Stomach (tissue), 19 donors: Measurements from ENCODE around the gene KRTAP19-4. TPM values are rescaled to one million over a fixed set of nuclear protein-coding genes. Genes with fewer than 3 reads are reported as not detected.

Source experiments
- DNase-seq, 2 donors: peaks; one replicate each; pipeline versions ENCODE4 v3.0.0 to v3.0.0-alpha.2; 2013 to 2019
- H3K27ac ChIP-seq, 5 donors: fragments of 200-600 bp in 4 of 5; sonication (generic) in 4 of 5; one replicate each; pipeline ENCODE4 v1.5.1; 2013 to 2019; ENCODE audit warnings: mild to moderate bottlenecking in 1 of 5, moderate library complexity in 1 of 5
- H3K27me3 ChIP-seq, 3 donors: fragments of 200-600 bp; sonication (generic); one replicate each; pipeline ENCODE4 v1.5.1; 2017 to 2019; ENCODE audit warnings: mixed run types in 1 of 3
- H3K36me3 ChIP-seq, 4 donors: fragments of 200-600 bp; sonication (generic); 1 replicate in 3 of 4; 2 replicates in 1 of 4; pipeline ENCODE4 v1.5.1; 2016 to 2019
- H3K4me1 ChIP-seq, 4 donors: fragments of 200-600 bp; sonication (generic); one replicate each; pipeline ENCODE4 v1.5.1; 2016 to 2019
- H3K4me3 ChIP-seq, 4 donors: fragments of 200-600 bp; sonication (generic) in 3 of 4; one replicate each; pipeline ENCODE4 v1.5.1; 2016 to 2019; ENCODE audit warnings: mild to moderate bottlenecking in 1 of 4
- H3K9me3 ChIP-seq, 4 donors: fragments of 200-600 bp; sonication (generic); one replicate each; pipeline ENCODE4 v1.5.1; 2016 to 2019
- EP300 ChIP-seq: sonication (generic); formaldehyde crosslinking; IDR thresholded peaks from one replicate; pipeline ENCODE4 v1.6.1; 2017; ENCODE audit warnings: antibody characterized with exemption
- POLR2A ChIP-seq, 4 donors: fragments of 450-650 bp; IDR thresholded peaks; one replicate each; pipeline ENCODE4 v1.6.1; 2016; ENCODE audit warnings: antibody characterized with exemption in 4 of 4, control low read depth in 2 of 4, mild to moderate bottlenecking in 1 of 4, moderate library complexity in 1 of 4
- POLR2AphosphoS5 ChIP-seq, 3 donors: sonication (generic); formaldehyde crosslinking; IDR thresholded peaks; one replicate each; pipeline ENCODE4 v1.6.1; 2016; ENCODE audit warnings: antibody characterized with exemption in 3 of 3
- WGBS, 5 donors: extraction: QIAGEN DNeasy Blood & Tissue Kit in 3 of 5; methylation state at CpG; one replicate each; pipeline versions ENCODE4 v1.1.5 to v1.1.7; 2013 to 2018; 5-methylcytosine and 5-hydroxymethylcytosine counted together
- intact Hi-C: fragments of 100-400 bp; cut with DNase I; formaldehyde crosslinking; loops from one replicate; pipeline ENCODE4 v1.15.1; 2023; ENCODE audit warnings: low total_unique reads
- long read RNA-seq, 10 donors: transcript quantifications; one replicate each; lab custom pipeline, GENCODE V29; 2026
- polyA plus RNA-seq, 3 donors: library from polyadenylated mRNA; stranded (reverse); fragments of 200-250 nt; gene quantifications; one replicate each; pipeline ENCODE4 v1.2.3, GENCODE V29; 2013
- total RNA-seq, 5 donors: library from RNA; depleted of rRNA; stranded (reverse); fragments of >200 nt; gene quantifications; one replicate each; pipeline versions ENCODE4 v1.1.0 to v1.2.3, GENCODE V29; 2014 to 2016
- TF ChIP-seq, protein P1 (sequence below), 7 experiments: fragments of 450-650 bp in 4 of 7; fragments of 200-600 bp in 3 of 7; sonication (generic) in 3 of 7; IDR thresholded peaks; one replicate each; pipeline ENCODE4 v1.5.1; 2016 to 2019; ENCODE audit warnings: antibody characterized with exemption in 7 of 7, control low read depth in 2 of 7, mild to moderate bottlenecking in 1 of 7
- donor health status: healthy with polysubstance abuse.
- donor health status: Bipolar disorder and iron deficiency.
- donor health status: healthy.

The KRTAP19-4 gene, protein sequence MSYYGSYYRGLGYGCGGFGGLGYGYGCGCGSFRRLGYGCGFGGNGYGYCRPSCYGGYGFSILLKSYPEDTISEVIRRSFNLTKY
- total RNA-seq (not detected), polyA plus RNA-seq (not detected)
- long read RNA-seq, donor 1 = 0 reads
- long read RNA-seq, donor 2 = 0 reads
- long read RNA-seq, donor 3 = 0 reads
- long read RNA-seq, donor 4 = 0 reads
- long read RNA-seq, donor 5, partial matches to known transcripts = 0 of 1 reads
- long read RNA-seq, donor 5, other reads (novel, unspliced or antisense) = 0 of 1 reads
- long read RNA-seq, donor 6 = 0 reads
- long read RNA-seq, donor 7 = 0 reads
- long read RNA-seq, donor 8 = 0 reads
- long read RNA-seq, donor 9, partial matches to known transcripts = 0 of 1 reads
- long read RNA-seq, donor 9, other reads (novel, unspliced or antisense) = 0 of 1 reads
- long read RNA-seq, donor 10 = 0 reads

DNA sequence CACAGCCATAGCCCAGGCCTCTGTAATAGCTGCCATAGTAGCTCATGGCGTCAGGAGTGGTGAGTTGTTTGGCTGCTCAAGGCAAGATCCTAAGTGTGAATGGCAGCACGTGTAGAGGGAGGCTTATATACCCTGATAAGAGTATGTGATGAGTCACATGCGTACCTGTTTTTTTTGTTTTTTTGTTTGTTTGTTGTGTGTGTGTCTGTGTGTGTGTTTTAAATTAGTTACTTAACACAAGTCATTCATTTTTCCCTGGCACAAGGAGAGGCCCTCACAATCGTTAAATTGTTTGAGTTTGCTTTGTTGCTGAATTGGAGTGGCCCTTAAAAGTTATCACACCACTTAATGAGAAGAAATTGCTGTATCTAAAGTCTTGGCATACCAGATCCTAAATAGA, at the start of gene KRTAP19-4:
Gene KRTAP19-4 (minus strand): TSS at position 101 of the 400 bp plus-strand sequence. CDS start 55 bp downstream, at position 46.
- H3K9me3 ChIP-seq = no peaks in the 10 kb centered on the region
- H3K27ac ChIP-seq = no peak within 1 kb of the TSS
- H3K4me1 ChIP-seq = no peaks in the 10 kb centered on the region
- no peaks in the 10 kb centered on the region for H3K36me3 ChIP-seq
- WGBS, 5 donors = 62 to 80% (median 69%) methylated on average over 4 of the region's 4 CpGs
- H3K4me3 ChIP-seq = no peak within 1 kb of the TSS
- TF ChIP-seq POLR2A (IDR thresholded peaks at IDR 0.05) (no peak), EP300 (no peak), POLR2AphosphoS5 (IDR thresholded peaks at IDR 0.05) (no peak)
- TF ChIP-seq, protein P1, sequence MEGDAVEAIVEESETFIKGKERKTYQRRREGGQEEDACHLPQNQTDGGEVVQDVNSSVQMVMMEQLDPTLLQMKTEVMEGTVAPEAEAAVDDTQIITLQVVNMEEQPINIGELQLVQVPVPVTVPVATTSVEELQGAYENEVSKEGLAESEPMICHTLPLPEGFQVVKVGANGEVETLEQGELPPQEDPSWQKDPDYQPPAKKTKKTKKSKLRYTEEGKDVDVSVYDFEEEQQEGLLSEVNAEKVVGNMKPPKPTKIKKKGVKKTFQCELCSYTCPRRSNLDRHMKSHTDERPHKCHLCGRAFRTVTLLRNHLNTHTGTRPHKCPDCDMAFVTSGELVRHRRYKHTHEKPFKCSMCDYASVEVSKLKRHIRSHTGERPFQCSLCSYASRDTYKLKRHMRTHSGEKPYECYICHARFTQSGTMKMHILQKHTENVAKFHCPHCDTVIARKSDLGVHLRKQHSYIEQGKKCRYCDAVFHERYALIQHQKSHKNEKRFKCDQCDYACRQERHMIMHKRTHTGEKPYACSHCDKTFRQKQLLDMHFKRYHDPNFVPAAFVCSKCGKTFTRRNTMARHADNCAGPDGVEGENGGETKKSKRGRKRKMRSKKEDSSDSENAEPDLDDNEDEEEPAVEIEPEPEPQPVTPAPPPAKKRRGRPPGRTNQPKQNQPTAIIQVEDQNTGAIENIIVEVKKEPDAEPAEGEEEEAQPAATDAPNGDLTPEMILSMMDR (IDR thresholded peaks at IDR 0.05) = no peak
- intact Hi-C loops = no loop called here
- no peak for DNase-seq
- H3K27me3 ChIP-seq = no peaks in the 10 kb centered on the region

DNA sequence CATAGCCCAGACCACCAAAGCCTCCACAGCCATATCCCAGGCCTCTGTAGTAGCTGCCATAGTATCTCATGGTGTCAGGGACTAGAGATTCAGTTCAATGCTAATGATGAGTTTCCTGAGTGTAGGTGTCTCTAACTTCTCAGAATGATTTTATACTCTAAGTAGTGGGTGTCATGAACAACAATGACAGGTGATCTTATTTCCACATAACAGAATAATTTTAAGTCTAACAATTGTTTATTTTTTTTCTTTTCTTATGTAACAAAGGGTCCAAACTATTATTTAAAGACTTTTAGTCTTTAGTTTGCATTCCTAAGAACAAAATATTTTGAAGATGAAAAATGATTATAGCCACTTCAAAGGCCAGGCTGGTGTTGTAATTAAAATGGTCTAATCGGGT, 44.8 kb upstream of the KRTAP19-4 start, which contains the start of gene KRTAP19-6:
Gene KRTAP19-6 (minus strand): TSS at position 101 of the 400 bp plus-strand sequence. CDS start 31 bp downstream, at position 70.
- Histone ChIP-seq H3K4me1 (no peaks in the 10 kb centered on the region), H3K27ac (no peak within 1 kb of the TSS), H3K27me3 (no peaks in the 10 kb centered on the region), H3K4me3 (no peak within 1 kb of the TSS), H3K9me3 (no peaks in the 10 kb centered on the region), H3K36me3 (no peaks in the 10 kb centered on the region)
- DNase-seq = no peak
- intact Hi-C loops = no loop called here
- 68 to 91% (median 78%) methylated on average over 1 of the region's 1 CpG for WGBS, 5 donors
- TF ChIP-seq POLR2AphosphoS5 (IDR thresholded peaks at IDR 0.05) = no peak
- TF ChIP-seq POLR2A (IDR thresholded peaks at IDR 0.05) = no peak
- TF ChIP-seq, protein P1 (IDR thresholded peaks at IDR 0.05) = no peak
- no peak for TF ChIP-seq EP300

GRCh38 chr21:30518876-30519275, 21.9 kb upstream of the KRTAP19-4 start:
- Histone ChIP-seq H3K4me3 (no peak overlapping the region), H3K9me3 (peaks cover 0 to 3% (median 0%) of the 10 kb centered on the region in 4 donors), H3K27ac (no peak overlapping the region), H3K36me3 (no peaks in the 10 kb centered on the region), H3K4me1 (no peaks in the 10 kb centered on the region), H3K27me3 (no peaks in the 10 kb centered on the region)
- TF ChIP-seq POLR2A (IDR thresholded peaks at IDR 0.05) = no peak
- intact Hi-C loops = no loop called here
- DNase-seq = no peak
- 83 to 97% (median 94%) methylated on average over 1 of the region's 1 CpG for WGBS, 5 donors

DNA sequence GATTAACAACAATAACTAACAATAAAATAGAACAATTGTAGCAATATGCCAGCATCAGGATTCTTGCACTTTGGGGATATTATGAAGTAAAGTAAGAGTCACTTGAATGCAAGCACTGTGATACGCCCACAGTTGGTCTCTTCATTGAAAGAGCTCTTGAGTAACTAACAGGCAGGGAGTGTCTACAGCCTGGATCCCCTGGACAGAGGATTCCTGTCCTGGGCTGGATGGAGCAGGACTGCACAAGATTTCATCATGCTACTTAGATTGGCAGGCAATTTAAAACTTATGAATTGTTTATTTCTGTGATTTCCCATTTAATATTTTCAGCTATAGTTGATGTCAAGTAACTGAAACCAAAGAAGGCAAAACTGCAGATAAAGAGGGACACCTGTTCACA, 18.7 kb upstream of the KRTAP19-4 start:
- TF ChIP-seq EP300 (no peak), POLR2AphosphoS5 (IDR thresholded peaks at IDR 0.05) (no peak), POLR2A (IDR thresholded peaks at IDR 0.05) (no peak)
- TF ChIP-seq, protein P1 (IDR thresholded peaks at IDR 0.05) = no peak
- Histone ChIP-seq H3K27ac (no peak overlapping the region), H3K9me3 (no peaks in the 10 kb centered on the region), H3K4me3 (no peak overlapping the region), H3K36me3 (no peaks in the 10 kb centered on the region), H3K4me1 (no peaks in the 10 kb centered on the region), H3K27me3 (no peaks in the 10 kb centered on the region)
- intact Hi-C loops = no loop called here
- 75 to 90% (median 87%) methylated on average over 1 of the region's 1 CpG for WGBS, 5 donors
- DNase-seq = no peak
